ENCODE results near the gene FMO2.

DNA sequence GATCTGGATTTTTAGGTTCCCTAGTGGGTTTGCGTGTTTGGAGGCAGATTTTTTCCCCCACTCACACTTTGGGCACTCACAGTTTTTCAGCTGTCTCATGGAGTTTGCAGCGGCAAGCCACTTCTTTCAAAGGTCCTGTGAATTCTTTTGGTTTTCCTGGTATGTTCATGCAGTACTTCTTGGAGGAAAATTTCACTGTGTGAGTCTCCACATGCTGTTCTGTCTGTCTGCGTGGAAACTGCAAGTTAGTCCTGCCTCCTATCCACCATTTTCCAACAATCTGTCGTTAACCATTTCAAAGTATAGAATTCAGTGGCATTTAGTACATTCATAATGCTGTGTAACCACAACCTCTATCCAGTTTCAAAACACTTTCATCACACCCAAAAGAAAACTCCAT is 62.4 kb downstream of the FMO2 start:
- TF ChIP-seq EZH2 (IDR thresholded peaks at IDR 0.05; ENCODE audit: insufficient read depth, poor library complexity, severe bottlenecking) = no peak
- TF ChIP-seq EZH2phosphoT487 (IDR thresholded peaks at IDR 0.05; ENCODE audit: insufficient read depth, low read depth) = no peak

Data from GM23248 (cell line).